WERI-Rb-1 (cell line): Measurements from ENCODE around the gene TGFBI.

Source experiments
- DNase-seq: peaks from one replicate; pipeline ENCODE4 v3.0.0-alpha.2; 2020
- H3K27ac ChIP-seq: fragments of 250-450 bp; sonication (Bioruptor Pico); 2 replicates; pipeline ENCODE4 v1.5.1; 2020; ENCODE audit warnings: mild to moderate bottlenecking, moderate library complexity
- H3K27me3 ChIP-seq: fragments of 250-450 bp; sonication (Bioruptor Pico); 2 replicates; pipeline ENCODE4 v1.5.1; 2021; ENCODE audit warnings: mild to moderate bottlenecking, low read depth, moderate library complexity; ENCODE audit not compliant: insufficient read depth, severe bottlenecking
- H3K36me3 ChIP-seq: fragments of 250-450 bp; sonication (Bioruptor Pico); 2 replicates; pipeline ENCODE4 v1.5.1; 2020; ENCODE audit warnings: mild to moderate bottlenecking, moderate library complexity
- H3K4me3 ChIP-seq: 2 replicates; pipeline ENCODE4 v1.5.1; 2011; ENCODE audit warnings: low read depth, mild to moderate bottlenecking, control low read depth, low read length
- H3K9me3 ChIP-seq: fragments of 250-450 bp; sonication (Bioruptor Pico); 2 replicates; pipeline ENCODE4 v1.5.1; 2021; ENCODE audit warnings: mild to moderate bottlenecking, moderate library complexity; ENCODE audit not compliant: severe bottlenecking
- CTCF ChIP-seq: IDR thresholded peaks from 2 replicates; pipeline ENCODE4 v1.5.1; 2011; ENCODE audit warnings: low read depth, mild to moderate bottlenecking, control low read depth, inconsistent platforms, low read length

The TGFBI gene

GRCh38 chr5:136066661-136067271 is 38.0 kb downstream of the TGFBI start:
- peaks cover 5% of the 10 kb centered on the region for H3K9me3 ChIP-seq
- peak; percentile 42 for DNase-seq
- H3K27me3 ChIP-seq: no peaks in the 10 kb centered on the region
- H3K4me3 ChIP-seq: no peak overlapping the region
- no peaks in the 10 kb centered on the region for H3K36me3 ChIP-seq
- no peak overlapping the region for H3K27ac ChIP-seq
- TF ChIP-seq CTCF: peak; percentile 25

- DNase-seq: no peak
- H3K4me3 ChIP-seq: no peak overlapping the region
- TF ChIP-seq CTCF: no peak
- H3K36me3 ChIP-seq: no peaks in the 10 kb centered on the region
- no peak overlapping the region for H3K27ac ChIP-seq
- peaks cover 5% of the 10 kb centered on the region for H3K9me3 ChIP-seq
- H3K27me3 ChIP-seq: no peaks in the 10 kb centered on the region
These were observed 38.6 kb downstream of the TGFBI start for GRCh38 chr5:136067422-136067821.

GRCh38 chr5:136070486-136071285 is 41.9 kb downstream of the TGFBI start:
- Histone ChIP-seq H3K9me3 (peaks cover 5% of the 10 kb centered on the region), H3K36me3 (no peaks in the 10 kb centered on the region), H3K27ac (no peak overlapping the region), H3K4me3 (no peak overlapping the region), H3K27me3 (no peaks in the 10 kb centered on the region)
- no peak for DNase-seq
- no peak for TF ChIP-seq CTCF

- no peak for TF ChIP-seq CTCF
- DNase-seq: no peak
- no peak overlapping the region for H3K27ac ChIP-seq
- no peaks in the 10 kb centered on the region for H3K27me3 ChIP-seq
- no peak overlapping the region for H3K4me3 ChIP-seq
- peaks cover 4% of the 10 kb centered on the region for H3K9me3 ChIP-seq
- H3K36me3 ChIP-seq: no peaks in the 10 kb centered on the region
These were observed 45.1 kb downstream of the TGFBI start for GRCh38 chr5:136073714-136074529.

GRCh38 chr5:136075466-136075891 is 46.7 kb downstream of the TGFBI start:
- no peak overlapping the region for H3K4me3 ChIP-seq
- TF ChIP-seq CTCF: no peak
- no peak for DNase-seq
- no peaks in the 10 kb centered on the region for H3K9me3 ChIP-seq
- no peaks in the 10 kb centered on the region for H3K27me3 ChIP-seq
- H3K36me3 ChIP-seq: no peaks in the 10 kb centered on the region
- H3K27ac ChIP-seq: no peak overlapping the region
